GM06990 (cell line): ENCODE data around the gene ASCL2.

ENCODE experiments used
- DNase-seq: peaks from one replicate; pipeline ENCODE4 v3.0.0-alpha.2; 2011; ENCODE audit not compliant: insufficient read length; ENCODE audit errors: extremely low read depth
- H3K27me3 ChIP-seq: replicated peaks from 2 replicates; pipeline ENCODE4 v1.6.0; 2011; ENCODE audit warnings: low read length; ENCODE audit not compliant: control insufficient read depth, insufficient read depth
- H3K36me3 ChIP-seq: 2 replicates; pipeline ENCODE4 v1.5.1; 2011; ENCODE audit warnings: low read length; ENCODE audit not compliant: control insufficient read depth, insufficient read depth
- H3K4me3 ChIP-seq: replicated peaks from 2 replicates; pipeline ENCODE4 v1.5.1; 2011; ENCODE audit warnings: low read depth, mild to moderate bottlenecking, control low read depth, low read length
- CTCF ChIP-seq: IDR thresholded peaks from 2 replicates; pipeline ENCODE4 v1.5.1; 2011; ENCODE audit warnings: low read length, control low read depth, mild to moderate bottlenecking, inconsistent platforms; ENCODE audit not compliant: insufficient read depth, poor library complexity, severe bottlenecking

Gene ASCL2

GRCh38 chr11:2316963-2317244, 46.5 kb upstream of the ASCL2 start:
- no peaks in the 10 kb centered on the region for H3K36me3 ChIP-seq
- no peak overlapping the region for H3K4me3 ChIP-seq
- H3K27me3 ChIP-seq = no peaks in the 10 kb centered on the region; the same call in 1 of the 2 replicates
- TF ChIP-seq CTCF = no peak
- DNase-seq = no peak

DNA sequence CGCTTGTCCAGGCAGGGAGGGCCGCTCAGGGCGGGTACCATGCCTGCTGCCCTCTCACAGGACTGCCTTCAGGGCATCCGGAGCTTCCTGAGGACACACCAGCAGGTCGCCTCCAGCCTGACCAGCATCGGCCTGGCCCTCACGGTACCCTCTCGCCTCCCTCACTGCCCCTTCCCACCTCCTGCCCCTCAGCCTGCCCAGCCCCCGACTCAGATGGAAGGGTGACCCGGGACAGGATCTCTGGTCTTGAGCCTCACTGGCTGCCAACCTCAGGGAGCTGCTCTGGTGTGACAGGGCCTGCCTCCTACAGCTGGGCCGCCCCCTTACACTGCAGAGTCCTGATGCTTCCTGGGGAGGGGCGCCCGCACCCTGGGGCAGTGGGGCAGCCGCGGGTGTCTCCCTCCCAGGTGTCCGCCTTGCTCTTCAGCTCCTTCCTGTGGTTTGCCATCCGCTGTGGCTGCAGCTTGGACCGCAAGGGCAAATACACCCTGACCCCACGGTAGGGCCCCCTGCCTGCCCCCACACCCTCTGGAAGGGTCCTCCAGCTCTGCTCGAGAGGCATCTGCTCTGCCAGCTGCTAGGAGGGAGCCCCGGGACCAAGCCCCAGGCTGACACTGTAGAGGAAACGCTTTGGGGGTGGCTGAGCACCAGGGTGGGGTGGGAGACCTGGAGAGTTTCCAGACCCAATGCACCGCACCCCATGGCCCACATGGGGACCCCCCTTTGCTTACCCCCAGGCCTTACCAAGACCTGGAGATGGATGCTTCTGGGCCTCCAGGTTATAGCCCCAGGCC, 46.0 kb upstream of the ASCL2 start:
- TF ChIP-seq CTCF = no peak
- H3K27me3 ChIP-seq = no peaks in the 10 kb centered on the region; the same call in 1 of the 2 replicates
- no peak for DNase-seq
- H3K36me3 ChIP-seq = no peaks in the 10 kb centered on the region
- no peak overlapping the region for H3K4me3 ChIP-seq

DNA sequence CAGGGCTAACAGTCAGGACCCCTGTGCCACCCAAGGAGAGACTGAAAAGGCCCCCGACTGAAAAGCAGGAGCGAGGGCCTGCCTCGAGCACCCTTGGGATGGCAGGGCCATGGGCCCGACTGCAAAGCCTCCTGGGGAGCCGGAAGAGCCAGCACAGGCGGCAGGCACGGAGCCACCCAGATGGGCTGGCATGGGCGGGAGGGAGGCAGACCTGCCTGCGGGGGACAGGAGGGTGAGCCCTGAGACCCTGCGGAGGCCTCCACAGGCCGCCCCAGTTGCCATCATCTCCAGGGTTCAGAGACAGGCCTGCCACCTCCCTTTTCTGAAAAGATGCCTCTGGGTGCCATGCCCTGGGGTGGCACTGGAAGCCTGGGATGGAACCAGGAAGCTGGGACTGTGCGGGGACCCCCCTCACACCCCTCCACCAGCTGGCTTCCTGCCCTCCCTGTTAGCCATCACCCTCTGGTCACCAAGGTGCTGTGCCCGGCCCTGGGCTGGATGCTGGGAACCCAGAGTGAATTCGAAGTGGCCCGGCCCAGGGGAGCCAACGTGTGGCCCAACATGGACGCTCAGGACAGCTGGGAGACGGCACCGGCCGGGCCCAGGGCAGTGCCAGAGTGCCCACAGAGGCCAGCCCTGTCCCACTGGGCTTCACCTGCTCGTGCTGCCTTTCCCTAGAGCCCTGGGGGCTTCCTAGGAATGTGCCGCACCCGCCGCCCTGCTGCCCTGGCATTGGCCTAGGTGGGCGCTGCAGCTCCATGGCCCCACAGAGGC, 45.2 kb upstream of the ASCL2 start:
- no peaks in the 10 kb centered on the region; the same call in 1 of the 2 replicates for H3K27me3 ChIP-seq
- no peak overlapping the region for H3K4me3 ChIP-seq
- no peaks in the 10 kb centered on the region for H3K36me3 ChIP-seq
- TF ChIP-seq CTCF = no peak
- DNase-seq = no peak

DNA sequence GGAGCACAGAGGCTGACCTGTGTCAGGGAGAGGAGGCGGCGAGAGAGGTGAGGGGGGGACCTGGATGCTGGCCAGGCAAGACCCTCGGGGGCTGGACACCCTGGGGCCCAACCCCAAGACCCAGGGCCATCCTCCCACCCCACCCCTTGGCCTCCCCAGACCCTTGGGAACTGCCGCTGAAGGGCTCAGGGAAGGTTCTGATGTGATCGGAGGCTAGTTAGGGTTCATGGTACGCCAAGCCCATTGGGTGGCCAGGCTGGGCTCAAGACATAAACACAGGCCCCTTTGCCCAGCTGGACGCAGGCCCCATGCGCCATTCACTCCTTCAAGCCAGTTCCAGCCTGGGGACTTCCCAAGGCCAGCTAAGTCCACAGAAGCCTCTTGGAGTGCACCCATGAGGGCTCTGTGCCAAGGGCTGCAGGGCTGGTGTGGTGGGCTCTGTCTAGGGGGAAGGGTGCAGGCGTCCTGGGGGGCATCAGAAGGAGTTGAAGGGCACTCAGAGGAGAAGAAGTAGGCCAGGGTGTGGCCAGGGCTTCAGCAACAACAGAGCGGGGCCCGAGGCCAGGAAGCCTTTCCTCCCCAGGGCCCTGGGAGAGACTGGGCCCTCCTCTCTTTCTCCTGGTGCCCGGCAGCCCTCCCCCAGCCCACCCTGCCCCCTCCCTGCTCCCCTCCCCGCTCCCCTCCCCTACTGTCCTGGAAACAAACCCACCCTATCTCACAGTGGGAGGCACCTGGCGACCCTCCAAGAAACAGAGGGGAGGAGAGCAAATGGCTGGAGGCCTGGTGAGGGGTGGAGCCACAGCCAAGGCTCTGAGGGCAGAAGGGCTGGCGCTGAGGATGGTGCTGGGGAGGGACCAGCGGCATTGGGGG, 44.4 kb upstream of the ASCL2 start:
- no peak for TF ChIP-seq CTCF
- DNase-seq = no peak
- Histone ChIP-seq H3K36me3 (no peaks in the 10 kb centered on the region), H3K4me3 (no peak overlapping the region), H3K27me3 (no peaks in the 10 kb centered on the region; the same call in 1 of the 2 replicates)

DNA sequence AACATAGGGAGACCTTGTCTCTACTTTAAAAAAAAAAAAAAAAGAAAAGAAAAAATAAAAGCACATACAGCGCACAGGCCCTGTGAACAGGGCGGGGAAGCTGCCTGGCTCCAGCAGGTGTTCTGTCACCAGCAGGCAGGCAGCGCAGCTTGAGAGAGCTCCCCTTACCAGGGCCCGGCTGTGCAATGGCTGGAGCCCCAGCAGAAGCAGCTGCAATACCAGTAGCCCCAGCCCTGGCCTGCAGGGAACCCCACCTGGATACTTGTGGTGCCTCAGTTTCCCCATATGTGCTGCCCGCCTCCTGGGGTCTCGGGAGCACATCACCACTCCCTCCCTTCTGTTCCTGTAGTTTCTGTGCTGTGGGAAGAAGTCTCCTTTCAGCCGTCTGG, 43.7 kb upstream of the ASCL2 start:
- no peak for DNase-seq
- Histone ChIP-seq H3K27me3 (no peaks in the 10 kb centered on the region; the same call in 1 of the 2 replicates), H3K4me3 (no peak overlapping the region), H3K36me3 (no peaks in the 10 kb centered on the region)
- TF ChIP-seq CTCF = no peak
